Osteoblast (primary cell): Measurements from ENCODE around the gene SETX. TPM values are rescaled to one million over a fixed set of nuclear protein-coding genes. Genes with fewer than 3 reads are reported as not detected.

ENCODE experiments used
- DNase-seq: peaks from one replicate; pipeline ENCODE4 v3.0.0; 2011; ENCODE audit warnings: low spot score, mixed read lengths; ENCODE audit not compliant: insufficient read length; ENCODE audit errors: missing footprints
- H2AFZ ChIP-seq: 2 replicates; pipeline ENCODE4 v1.6.0; 2011; ENCODE audit warnings: mild to moderate bottlenecking, low read length
- H3K27ac ChIP-seq: 2 replicates; pipeline ENCODE4 v1.5.1; 2011; ENCODE audit warnings: mild to moderate bottlenecking, low read depth, low read length, moderate library complexity
- H3K27me3 ChIP-seq: 2 replicates; pipeline ENCODE4 v1.6.0; 2012; ENCODE audit warnings: mild to moderate bottlenecking, control low read depth, inconsistent platforms, low read length, moderate library complexity; ENCODE audit not compliant: insufficient read depth
- H3K36me3 ChIP-seq: 2 replicates; pipeline ENCODE4 v1.5.1; 2011; ENCODE audit warnings: mild to moderate bottlenecking, low read length, control low read depth, moderate library complexity; ENCODE audit not compliant: insufficient read depth
- H3K4me1 ChIP-seq: 2 replicates; pipeline ENCODE4 v1.5.1; 2011; ENCODE audit warnings: mild to moderate bottlenecking, low read length, control low read depth, moderate library complexity; ENCODE audit not compliant: insufficient read depth
- H3K4me2 ChIP-seq: 2 replicates; pipeline ENCODE4 v1.6.0; 2011; ENCODE audit warnings: mild to moderate bottlenecking, low read length; ENCODE audit not compliant: insufficient read depth
- H3K4me3 ChIP-seq: fragments of 200-600 bp; sonication (generic); 3 replicates; pipeline ENCODE4 v1.5.1; 2012; ENCODE audit warnings: mild to moderate bottlenecking, low read length, inconsistent platforms; ENCODE audit not compliant: insufficient read depth
- H3K79me2 ChIP-seq: 2 replicates; pipeline ENCODE4 v1.6.0; 2012; ENCODE audit warnings: mild to moderate bottlenecking, low read length, control low read depth, inconsistent platforms; ENCODE audit not compliant: insufficient read depth
- H3K9me3 ChIP-seq: 2 replicates; pipeline ENCODE4 v1.5.1; 2011; ENCODE audit warnings: low read depth, low read length, control low read depth
- H4K20me1 ChIP-seq: 2 replicates; pipeline ENCODE4 v1.6.0; 2012; ENCODE audit warnings: mild to moderate bottlenecking, low read length, control low read depth; ENCODE audit not compliant: insufficient read depth
- total RNA-seq: library from RNA; depleted of rRNA; stranded (reverse); fragments of >200 nt; gene quantifications from 2 replicates; pipeline ENCODE4 v1.2.3, GENCODE V29; 2012
- TF ChIP-seq, protein P1 (sequence below): IDR thresholded peaks from 2 replicates; pipeline ENCODE4 v1.5.1; 2011; ENCODE audit warnings: mild to moderate bottlenecking, low read depth, low read length, moderate library complexity; ENCODE audit errors: extremely low read depth

The SETX gene
- total RNA-seq, 1 donor = 89.0 TPM

DNA sequence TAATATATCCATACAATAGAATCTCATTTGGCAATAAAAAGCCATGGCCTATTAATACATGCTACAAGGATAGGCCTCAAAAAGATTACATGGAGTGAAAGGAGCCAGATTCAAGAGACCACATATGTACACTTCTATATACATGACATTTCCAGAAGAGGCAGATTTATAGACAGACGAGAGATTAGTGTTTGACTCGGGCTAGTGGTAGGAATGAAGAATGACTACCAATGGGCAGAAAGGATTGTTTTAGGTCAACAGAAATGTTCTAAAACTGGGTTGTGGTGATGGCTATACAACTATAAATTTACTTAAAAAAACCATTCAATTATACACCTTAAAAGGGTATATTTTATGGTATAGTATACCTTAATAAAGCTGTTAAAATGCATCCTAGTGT is 41.9 kb downstream of the SETX start:
- Histone ChIP-seq H3K79me2 (peaks cover 53% of the 10 kb centered on the region), H3K4me1 (no peaks in the 10 kb centered on the region), H3K4me2 (no peak overlapping the region), H3K27me3 (no peaks in the 10 kb centered on the region), H3K4me3 (no peak overlapping the region), H4K20me1 (peaks cover 17% of the 10 kb centered on the region), H3K9me3 (no peaks in the 10 kb centered on the region), H3K36me3 (peaks cover 63% of the 10 kb centered on the region), H2AFZ (no peak overlapping the region), H3K27ac (no peak overlapping the region)
- TF ChIP-seq, protein P1, sequence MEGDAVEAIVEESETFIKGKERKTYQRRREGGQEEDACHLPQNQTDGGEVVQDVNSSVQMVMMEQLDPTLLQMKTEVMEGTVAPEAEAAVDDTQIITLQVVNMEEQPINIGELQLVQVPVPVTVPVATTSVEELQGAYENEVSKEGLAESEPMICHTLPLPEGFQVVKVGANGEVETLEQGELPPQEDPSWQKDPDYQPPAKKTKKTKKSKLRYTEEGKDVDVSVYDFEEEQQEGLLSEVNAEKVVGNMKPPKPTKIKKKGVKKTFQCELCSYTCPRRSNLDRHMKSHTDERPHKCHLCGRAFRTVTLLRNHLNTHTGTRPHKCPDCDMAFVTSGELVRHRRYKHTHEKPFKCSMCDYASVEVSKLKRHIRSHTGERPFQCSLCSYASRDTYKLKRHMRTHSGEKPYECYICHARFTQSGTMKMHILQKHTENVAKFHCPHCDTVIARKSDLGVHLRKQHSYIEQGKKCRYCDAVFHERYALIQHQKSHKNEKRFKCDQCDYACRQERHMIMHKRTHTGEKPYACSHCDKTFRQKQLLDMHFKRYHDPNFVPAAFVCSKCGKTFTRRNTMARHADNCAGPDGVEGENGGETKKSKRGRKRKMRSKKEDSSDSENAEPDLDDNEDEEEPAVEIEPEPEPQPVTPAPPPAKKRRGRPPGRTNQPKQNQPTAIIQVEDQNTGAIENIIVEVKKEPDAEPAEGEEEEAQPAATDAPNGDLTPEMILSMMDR = peak; percentile 29
- no peak for DNase-seq

DNA sequence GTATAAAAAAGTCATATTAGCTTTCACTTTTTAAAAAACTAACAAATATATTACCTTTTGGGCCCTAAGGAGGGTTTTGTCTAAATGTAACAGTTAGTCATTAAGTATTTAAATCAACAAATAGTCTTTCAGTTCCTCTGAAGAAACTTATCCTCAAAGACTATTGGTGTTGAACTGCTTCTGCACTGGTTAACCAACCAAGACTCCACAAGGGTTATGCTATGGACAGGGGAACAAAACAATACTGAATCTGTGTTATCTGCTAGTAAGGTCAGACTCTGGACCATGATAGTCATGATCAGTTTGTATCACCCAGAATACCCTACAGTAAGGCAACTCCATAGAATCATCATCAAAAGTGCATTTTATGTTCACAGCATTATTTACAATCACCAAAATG is 42.4 kb downstream of the SETX start:
- Histone ChIP-seq H3K27ac (no peak overlapping the region), H3K4me2 (no peak overlapping the region), H3K4me1 (no peaks in the 10 kb centered on the region), H3K79me2 (peaks cover 50% of the 10 kb centered on the region), H3K9me3 (no peaks in the 10 kb centered on the region), H3K27me3 (no peaks in the 10 kb centered on the region), H3K36me3 (peaks cover 64% of the 10 kb centered on the region), H4K20me1 (peaks cover 17% of the 10 kb centered on the region), H2AFZ (no peak overlapping the region), H3K4me3 (no peak overlapping the region)
- DNase-seq = no peak
- TF ChIP-seq, protein P1 = no peak

DNA sequence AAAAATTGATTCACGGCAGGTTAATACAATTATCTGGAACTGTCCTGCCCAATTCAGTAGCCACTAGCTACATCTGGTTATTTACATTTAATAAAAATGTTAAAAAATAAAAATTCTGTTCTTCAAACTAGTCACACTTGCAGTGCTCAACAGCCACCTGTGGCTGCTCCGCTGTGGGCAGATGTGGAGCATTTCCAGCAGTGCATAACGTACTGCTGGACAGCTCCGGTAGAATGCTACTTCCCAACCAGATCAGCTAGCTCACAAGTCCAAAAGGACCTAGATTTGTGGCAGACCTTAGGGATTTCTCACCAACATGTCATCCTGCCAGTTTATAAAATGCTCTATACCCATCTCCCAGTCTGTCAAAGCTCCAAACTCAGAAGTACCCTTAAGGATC is 42.8 kb downstream of the SETX start:
- Histone ChIP-seq H3K9me3 (no peaks in the 10 kb centered on the region), H3K4me2 (no peak overlapping the region), H3K4me1 (no peaks in the 10 kb centered on the region), H3K4me3 (no peak overlapping the region), H3K27ac (no peak overlapping the region), H2AFZ (no peak overlapping the region), H3K27me3 (no peaks in the 10 kb centered on the region), H3K79me2 (peaks cover 49% of the 10 kb centered on the region), H4K20me1 (peaks cover 20% of the 10 kb centered on the region), H3K36me3 (peaks cover 62% of the 10 kb centered on the region)
- TF ChIP-seq, protein P1 = no peak
- DNase-seq = no peak

DNA sequence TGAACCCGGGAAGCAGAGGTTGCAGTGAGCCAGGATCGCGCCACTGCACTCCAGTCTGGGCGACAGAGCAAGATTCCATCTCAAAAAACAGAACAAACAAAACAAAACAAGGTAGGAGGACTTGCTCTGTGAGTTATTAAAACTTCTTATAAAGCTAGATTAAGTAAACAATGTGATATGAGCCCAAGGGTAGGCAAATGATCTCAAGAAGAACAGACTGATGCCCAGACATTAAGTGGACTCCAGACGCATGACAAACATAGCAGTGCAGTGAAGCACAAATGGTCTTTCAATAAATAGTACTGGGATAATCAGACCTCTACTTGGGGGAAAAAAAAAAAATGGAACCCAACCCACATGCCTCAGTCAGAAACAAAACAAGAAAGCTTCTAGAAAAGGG is 45.7 kb downstream of the SETX start:
- Histone ChIP-seq H3K27ac (no peak overlapping the region), H3K36me3 (peaks cover 59% of the 10 kb centered on the region), H3K79me2 (peaks cover 36% of the 10 kb centered on the region), H4K20me1 (peaks cover 16% of the 10 kb centered on the region), H3K4me2 (no peak overlapping the region), H3K4me1 (no peaks in the 10 kb centered on the region), H3K27me3 (no peaks in the 10 kb centered on the region), H3K4me3 (no peak overlapping the region), H2AFZ (no peak overlapping the region), H3K9me3 (no peaks in the 10 kb centered on the region)
- TF ChIP-seq, protein P1 = no peak
- no peak for DNase-seq
